Testis (tissue), 2 donors: ENCODE data around the gene GTF2H2C.
"Not testable (repeated sequence)": the region's sequence is repeated elsewhere in the genome, so short reads cannot be mapped to it uniquely, and the experiment has no call there.

ENCODE experiments used
- CTCF ChIP-seq, 3 experiments: fragments of 450-650 bp in 2 of 3; fragments of 200-600 bp in 1 of 3; sonication (generic) in 1 of 3; IDR thresholded peaks; one replicate each; pipeline ENCODE4 v1.5.1; 2016 to 2019; ENCODE audit warnings: antibody characterized with exemption in 3 of 3, mild to moderate bottlenecking in 2 of 3, moderate library complexity in 1 of 3
- POLR2A ChIP-seq: fragments of 450-650 bp; IDR thresholded peaks from one replicate; pipeline ENCODE4 v1.6.1; 2017; ENCODE audit warnings: antibody characterized with exemption, mild to moderate bottlenecking, moderate library complexity

GRCh38 chr5:69559908-69560330 lies at the start of gene GTF2H2C:
- peak in 1 of 3 experiments; percentile 24 for TF ChIP-seq CTCF (IDR thresholded peaks at IDR 0.05)
- TF ChIP-seq POLR2A, result not testable (repeated sequence)
